Trophoblast cell (in vitro differentiated cells and primary cell): ENCODE data around the gene DEFB115.

ENCODE experiments used
- DNase-seq, 2 donors: peaks; one replicate each; pipeline ENCODE4 v3.0.0-alpha.2; 2016
- H2AFZ ChIP-seq: 2 replicates; pipeline ENCODE4 v1.6.1; 2013; ENCODE audit warnings: low read length, moderate library complexity, mild to moderate bottlenecking; ENCODE audit not compliant: insufficient read depth, poor library complexity
- H2AK5ac ChIP-seq: 2 replicates; pipeline ENCODE4 v1.6.1; 2013; ENCODE audit warnings: mild to moderate bottlenecking, low read length
- H2BK120ac ChIP-seq: 2 replicates; pipeline ENCODE4 v1.6.1; 2013; ENCODE audit warnings: low read length, mild to moderate bottlenecking, moderate library complexity; ENCODE audit not compliant: insufficient read depth, poor library complexity
- H2BK12ac ChIP-seq: 2 replicates; pipeline ENCODE4 v1.6.1; 2013; ENCODE audit warnings: mild to moderate bottlenecking, low read length, moderate library complexity
- H2BK5ac ChIP-seq: 2 replicates; pipeline ENCODE4 v1.6.1; 2013; ENCODE audit warnings: low read length, low read depth, moderate library complexity, mild to moderate bottlenecking; ENCODE audit not compliant: poor library complexity
- H3K14ac ChIP-seq: 2 replicates; pipeline ENCODE4 v1.6.1; 2013; ENCODE audit warnings: mild to moderate bottlenecking, low read length
- H3K18ac ChIP-seq: 2 replicates; pipeline ENCODE4 v1.6.1; 2013; ENCODE audit warnings: mild to moderate bottlenecking, low read length
- H3K23ac ChIP-seq: 2 replicates; pipeline ENCODE4 v1.6.1; 2013; ENCODE audit warnings: low read length
- H3K27ac ChIP-seq: 2 replicates; pipeline ENCODE4 v1.5.1; 2013; ENCODE audit warnings: low read depth, mild to moderate bottlenecking, inconsistent platforms, low read length, moderate library complexity
- H3K27me3 ChIP-seq: 2 replicates; pipeline ENCODE4 v1.6.1; 2013; ENCODE audit warnings: inconsistent platforms, mild to moderate bottlenecking, low read length, moderate library complexity; ENCODE audit not compliant: insufficient read depth
- H3K36me3 ChIP-seq, 2 experiments: 1 replicate in 1 of 2; 2 replicates in 1 of 2; pipeline ENCODE4 v1.6.1; 2013; ENCODE audit warnings: low read length in 2 of 2, mild to moderate bottlenecking in 2 of 2, moderate library complexity in 1 of 2; ENCODE audit not compliant: insufficient read depth in 2 of 2, control insufficient read depth in 1 of 2
- H3K4ac ChIP-seq: 2 replicates; pipeline ENCODE4 v1.6.1; 2013; ENCODE audit warnings: low read depth, mild to moderate bottlenecking, low read length, moderate library complexity
- H3K4me1 ChIP-seq, 2 experiments: 1 replicate in 1 of 2; 2 replicates in 1 of 2; pipeline ENCODE4 v1.6.1; 2013; ENCODE audit warnings: low read length in 2 of 2, mild to moderate bottlenecking in 2 of 2, moderate library complexity in 1 of 2; ENCODE audit not compliant: insufficient read depth in 2 of 2, control insufficient read depth in 1 of 2
- H3K4me2 ChIP-seq: 2 replicates; pipeline ENCODE4 v1.6.1; 2013; ENCODE audit warnings: inconsistent platforms, mild to moderate bottlenecking, low read length, moderate library complexity
- H3K4me3 ChIP-seq: 2 replicates; pipeline ENCODE4 v1.5.1; 2013; ENCODE audit warnings: mild to moderate bottlenecking, low read depth, low read length, inconsistent platforms
- H3K79me1 ChIP-seq: one replicate; pipeline ENCODE4 v1.6.1; 2013; ENCODE audit warnings: low read length
- H3K79me2 ChIP-seq: 2 replicates; pipeline ENCODE4 v1.6.1; 2013; ENCODE audit warnings: low read length, mild to moderate bottlenecking; ENCODE audit not compliant: control insufficient read depth, insufficient read depth, poor library complexity
- H3K9ac ChIP-seq: 2 replicates; pipeline ENCODE4 v1.6.1; 2013; ENCODE audit warnings: mild to moderate bottlenecking, low read length
- H3K9me3 ChIP-seq: 2 replicates; pipeline ENCODE4 v1.6.1; 2013; ENCODE audit warnings: low read depth, mild to moderate bottlenecking, control low read depth, inconsistent platforms, low read length; ENCODE audit not compliant: insufficient read depth
- H4K12ac ChIP-seq: 2 replicates; pipeline ENCODE4 v1.6.1; 2013; ENCODE audit warnings: low read depth, mild to moderate bottlenecking, low read length, moderate library complexity
- H4K8ac ChIP-seq: 2 replicates; pipeline ENCODE4 v1.6.1; 2013; ENCODE audit warnings: low read depth, mild to moderate bottlenecking, low read length, moderate library complexity
- H4K91ac ChIP-seq: one replicate; pipeline ENCODE4 v1.6.1; 2013; ENCODE audit warnings: low read depth, mild to moderate bottlenecking, low read length, moderate library complexity
- WGBS: extraction: QIAGEN DNeasy Blood & Tissue Kit; methylation state at CpG from one replicate; pipeline ENCODE4 v1.1.7; 2013; ENCODE audit warnings: missing lambda C conversion rate; ENCODE audit not compliant: insufficient read length, insufficient coverage; ENCODE audit errors: extremely low coverage; 5-methylcytosine and 5-hydroxymethylcytosine counted together

DEFB115 gene

DNA sequence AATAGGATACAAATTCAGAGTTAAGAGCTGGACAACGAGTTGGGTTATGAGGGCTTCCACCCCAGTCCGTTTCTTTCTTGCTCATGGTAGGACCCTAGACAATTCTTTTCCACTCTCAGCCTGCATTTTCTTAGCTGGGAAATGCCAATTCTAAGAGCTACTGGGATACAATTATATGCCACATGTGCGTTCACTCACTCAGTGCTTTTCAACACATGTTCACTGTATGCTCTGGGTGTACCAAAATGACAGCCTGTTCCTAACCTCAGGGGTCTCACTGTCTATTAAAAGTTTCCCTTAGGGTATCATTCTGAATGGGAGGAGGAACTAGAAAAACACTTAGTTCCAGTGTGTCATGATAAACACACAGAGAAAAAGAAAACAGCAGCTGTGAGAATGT is 505 bp upstream of the DEFB115 start:
- Histone ChIP-seq H4K91ac (no peak overlapping the region), H3K4ac (no peak overlapping the region), H3K36me3 (no peaks in the 10 kb centered on the region), H3K79me2 (no peaks in the 10 kb centered on the region), H3K27ac (no peak overlapping the region), H3K79me1 (no peaks in the 10 kb centered on the region), H2BK120ac (no peak overlapping the region), H2AK5ac (no peak overlapping the region), H2BK5ac (no peak overlapping the region), H4K12ac (no peak overlapping the region), H3K4me2 (no peak overlapping the region), H2BK12ac (no peak overlapping the region), H3K4me1 (no peaks in the 10 kb centered on the region), H2AFZ (no peak overlapping the region), H3K23ac (no peak overlapping the region), H3K4me3 (no peak overlapping the region), H3K14ac (no peak overlapping the region), H3K9me3 (peaks cover 13% of the 10 kb centered on the region), H3K27me3 (no peaks in the 10 kb centered on the region), H3K9ac (no peak overlapping the region), H4K8ac (no peak overlapping the region), H3K18ac (no peak overlapping the region)
- no peak for DNase-seq
- WGBS = no CpG with 5 or more reads among the region's 3 CpGs

DNA sequence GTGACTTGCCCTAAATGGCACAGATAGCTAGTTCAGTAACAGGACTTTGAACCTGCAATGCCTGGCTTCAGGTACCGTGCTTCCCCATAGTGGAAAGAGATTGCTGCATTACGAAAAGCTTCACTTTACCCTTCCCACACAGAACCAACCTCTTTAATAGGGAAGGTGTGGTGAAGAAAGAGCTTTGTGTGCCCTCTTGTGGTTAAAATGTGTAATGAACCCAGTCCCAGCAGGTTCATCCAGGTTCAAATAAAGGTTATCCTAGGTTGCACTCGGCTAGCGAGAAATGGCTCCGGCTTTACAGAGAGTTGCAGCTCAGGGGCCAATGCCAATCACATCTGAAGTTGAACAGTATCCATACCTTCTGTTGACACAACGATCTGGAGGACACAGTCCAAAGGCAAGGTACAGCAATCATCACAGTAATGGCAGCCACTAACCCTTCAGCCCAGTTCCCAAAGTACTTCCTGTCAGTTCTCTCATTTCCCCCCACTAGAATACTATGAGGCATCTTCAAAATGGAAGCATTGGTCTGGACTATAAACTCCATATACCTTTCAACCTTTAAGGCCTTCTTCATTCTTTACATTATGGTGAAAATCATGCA is 3.0 kb downstream of the DEFB115 start:
- H2BK12ac ChIP-seq = no peak overlapping the region

DNA sequence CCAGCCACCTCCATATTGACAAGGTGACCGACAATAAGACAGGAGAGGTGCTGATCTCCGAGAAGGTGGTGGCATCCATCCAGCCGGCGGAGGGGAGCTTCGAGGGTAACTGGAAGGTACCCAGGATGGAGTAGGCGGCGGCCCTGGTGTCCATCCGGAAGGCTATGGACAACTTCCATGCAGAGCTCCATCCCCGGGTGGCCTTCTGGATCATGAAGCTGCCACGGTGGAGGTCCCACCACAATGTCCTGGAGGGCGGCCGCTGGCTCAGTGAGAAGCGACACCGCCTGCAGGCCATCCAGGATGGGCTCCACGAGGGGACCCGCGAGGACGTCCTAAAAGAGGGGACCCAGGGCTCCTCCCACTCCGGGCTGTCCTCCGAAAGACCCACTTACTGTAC is 17.0 kb downstream of the DEFB115 start:
- Histone ChIP-seq H3K18ac (no peak overlapping the region), H2AFZ (no peak overlapping the region), H3K9ac (no peak overlapping the region), H3K27ac (no peak overlapping the region), H3K4ac (no peak overlapping the region), H3K79me1 (no peaks in the 10 kb centered on the region), H4K12ac (no peak overlapping the region), H3K9me3 (peaks cover 37% of the 10 kb centered on the region), H3K79me2 (no peaks in the 10 kb centered on the region), H2BK12ac (no peak overlapping the region), H3K4me2 (no peak overlapping the region), H4K91ac (no peak overlapping the region), H3K4me3 (no peak overlapping the region), H2BK120ac (no peak overlapping the region), H3K36me3 (no peaks in the 10 kb centered on the region), H3K23ac (no peak overlapping the region), H4K8ac (no peak overlapping the region), H3K4me1 (no peaks in the 10 kb centered on the region), H2BK5ac (no peak overlapping the region), H3K14ac (no peak overlapping the region), H2AK5ac (no peak overlapping the region), H3K27me3 (no peaks in the 10 kb centered on the region)
- no peak for DNase-seq
- WGBS = no CpG with 5 or more reads among the region's 20 CpGs

More for the DNA sequence above, 3.0 kb downstream of the DEFB115 start:
- Histone ChIP-seq H4K91ac (no peak overlapping the region), H3K4me1 (no peaks in the 10 kb centered on the region), H3K4me3 (no peak overlapping the region), H3K27me3 (no peaks in the 10 kb centered on the region), H3K79me1 (no peaks in the 10 kb centered on the region), H3K23ac (no peak overlapping the region), H2BK5ac (no peak overlapping the region), H3K27ac (no peak overlapping the region), H3K9me3 (peaks cover 13% of the 10 kb centered on the region), H3K4ac (no peak overlapping the region), H2AK5ac (no peak overlapping the region), H3K36me3 (no peaks in the 10 kb centered on the region), H2AFZ (no peak overlapping the region), H3K4me2 (no peak overlapping the region), H3K14ac (no peak overlapping the region), H3K18ac (no peak overlapping the region), H4K8ac (no peak overlapping the region), H4K12ac (no peak overlapping the region), H2BK120ac (no peak overlapping the region), H3K79me2 (no peaks in the 10 kb centered on the region), H3K9ac (no peak overlapping the region)
- DNase-seq = peak in 1 of 2 donors; percentile 1
- no CpG with 5 or more reads among the region's 6 CpGs for WGBS

DNA sequence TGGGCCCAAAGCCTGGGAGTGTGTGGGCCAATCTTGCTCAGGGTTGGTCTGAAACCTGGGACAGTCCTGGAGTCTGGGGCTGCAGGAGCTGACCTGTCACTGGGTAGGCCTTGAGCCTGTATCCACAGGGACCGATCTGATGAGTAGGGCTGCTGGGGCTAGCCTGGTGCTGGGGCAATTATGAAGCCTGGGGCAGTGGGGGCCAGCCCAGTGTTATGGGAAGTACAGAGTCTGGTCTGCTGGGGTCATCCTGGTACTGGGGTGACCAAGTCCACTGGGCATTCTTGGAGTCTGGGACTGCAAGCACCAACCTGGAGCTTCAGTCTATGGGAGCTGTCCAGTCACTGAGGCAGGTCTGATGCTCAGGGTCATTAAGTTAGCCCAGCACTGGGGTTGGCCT is 20.7 kb downstream of the DEFB115 start:
- Histone ChIP-seq H3K14ac (no peak overlapping the region), H2BK5ac (no peak overlapping the region), H2BK12ac (no peak overlapping the region), H3K4me3 (no peak overlapping the region), H3K79me1 (no peaks in the 10 kb centered on the region), H2AK5ac (no peak overlapping the region), H3K36me3 (no peaks in the 10 kb centered on the region), H4K91ac (no peak overlapping the region), H4K12ac (no peak overlapping the region), H3K9me3 (peaks cover 29% of the 10 kb centered on the region), H2AFZ (no peak overlapping the region), H3K79me2 (no peaks in the 10 kb centered on the region), H2BK120ac (no peak overlapping the region), H3K18ac (no peak overlapping the region), H3K23ac (no peak overlapping the region), H3K27me3 (no peaks in the 10 kb centered on the region), H3K4ac (no peak overlapping the region), H4K8ac (no peak overlapping the region), H3K9ac (no peak overlapping the region), H3K4me1 (no peaks in the 10 kb centered on the region), H3K4me2 (no peak overlapping the region), H3K27ac (no peak overlapping the region)
- no CpG with 5 or more reads among the region's 1 CpG for WGBS
- DNase-seq = no peak
